ENCODE results near the gene PSMC6. TPM values are rescaled to one million over a fixed set of nuclear protein-coding genes. Genes with fewer than 3 reads are reported as not detected.

Gene PSMC6
- 100 to 1,000 TPM; 120 to 159 (median 153) TPM for polyA plus RNA-seq (ENCODE audit: insufficient read length in 3 of 3)
- long read RNA-seq, donor 1, transcript PSMC6-201 (14 exons, 2,188 nt), result major isoform, 52 of 79 reads
- long read RNA-seq, donor 1, transcript PSMC6-217 (2 exons, 611 nt), result minor isoform, 7 of 79 reads
- long read RNA-seq, donor 1, partial matches to known transcripts, result 18 of 79 reads
- long read RNA-seq, donor 1, other reads (novel, unspliced or antisense), result 0 of 79 reads
- long read RNA-seq, donor 2, transcript PSMC6-201 (14 exons, 2,188 nt), result major isoform, 54 of 58 reads
- long read RNA-seq, donor 2, partial matches to known transcripts, result 0 of 58 reads
- long read RNA-seq, donor 2, other reads (novel, unspliced or antisense), result 0 of 58 reads
- long read RNA-seq, donor 3, transcript PSMC6-201 (14 exons, 2,188 nt), result major isoform, 58 of 90 reads
- long read RNA-seq, donor 3, partial matches to known transcripts, result 21 of 90 reads
- long read RNA-seq, donor 3, other reads (novel, unspliced or antisense), result 5 of 90 reads
- long read RNA-seq, donor 4, transcript PSMC6-217 (2 exons, 611 nt), result minor isoform, 5 of 86 reads
- long read RNA-seq, donor 4, transcript PSMC6-201 (14 exons, 2,188 nt), result major isoform, 52 of 86 reads
- long read RNA-seq, donor 4, partial matches to known transcripts, result 14 of 86 reads
- long read RNA-seq, donor 4, other reads (novel, unspliced or antisense), result 11 of 86 reads
- long read RNA-seq, donor 5, transcript PSMC6-201 (14 exons, 2,188 nt), result major isoform, 31 of 33 reads
- long read RNA-seq, donor 5, partial matches to known transcripts, result 0 of 33 reads
- long read RNA-seq, donor 5, other reads (novel, unspliced or antisense), result 0 of 33 reads
- long read RNA-seq, donor 6, transcript PSMC6-217 (2 exons, 611 nt), result minor isoform, 6 of 52 reads
- long read RNA-seq, donor 6, transcript PSMC6-201 (14 exons, 2,188 nt), result major isoform, 34 of 52 reads
- long read RNA-seq, donor 6, partial matches to known transcripts, result 12 of 52 reads
- long read RNA-seq, donor 6, other reads (novel, unspliced or antisense), result 0 of 52 reads
- long read RNA-seq, donor 7, transcript PSMC6-201 (14 exons, 2,188 nt), result major isoform, 47 of 95 reads
- long read RNA-seq, donor 7, partial matches to known transcripts, result 36 of 95 reads
- long read RNA-seq, donor 7, other reads (novel, unspliced or antisense), result 5 of 95 reads
- long read RNA-seq, donor 8, transcript PSMC6-201 (14 exons, 2,188 nt), result major isoform, 14 of 16 reads
- long read RNA-seq, donor 8, partial matches to known transcripts, result 0 of 16 reads
- long read RNA-seq, donor 8, other reads (novel, unspliced or antisense), result 0 of 16 reads
- long read RNA-seq, donor 9, transcript PSMC6-201 (14 exons, 2,188 nt), result major isoform, 48 of 61 reads
- long read RNA-seq, donor 9, transcript PSMC6-217 (2 exons, 611 nt), result minor isoform, 6 of 61 reads
- long read RNA-seq, donor 9, partial matches to known transcripts, result 0 of 61 reads
- long read RNA-seq, donor 9, other reads (novel, unspliced or antisense), result 5 of 61 reads
- long read RNA-seq, donor 10, transcript PSMC6-217 (2 exons, 611 nt), result minor isoform, 7 of 59 reads
- long read RNA-seq, donor 10, transcript PSMC6-201 (14 exons, 2,188 nt), result major isoform, 40 of 59 reads
- long read RNA-seq, donor 10, partial matches to known transcripts, result 0 of 59 reads
- long read RNA-seq, donor 10, other reads (novel, unspliced or antisense), result 7 of 59 reads
- long read RNA-seq, donor 11, transcript PSMC6-201 (14 exons, 2,188 nt), result major isoform, 18 of 37 reads
- long read RNA-seq, donor 11, partial matches to known transcripts, result 12 of 37 reads
- long read RNA-seq, donor 11, other reads (novel, unspliced or antisense), result 0 of 37 reads
- long read RNA-seq, donor 12, transcript PSMC6-201 (14 exons, 2,188 nt), result major isoform, 63 of 98 reads
- long read RNA-seq, donor 12, transcript PSMC6-217 (2 exons, 611 nt), result minor isoform, 16 of 98 reads
- long read RNA-seq, donor 12, partial matches to known transcripts, result 8 of 98 reads
- long read RNA-seq, donor 12, other reads (novel, unspliced or antisense), result 5 of 98 reads
- long read RNA-seq, donor 13, transcript PSMC6-201 (14 exons, 2,188 nt), result major isoform, 21 of 32 reads
- long read RNA-seq, donor 13, transcript PSMC6-217 (2 exons, 611 nt), result minor isoform, 5 of 32 reads
- long read RNA-seq, donor 13, partial matches to known transcripts, result 0 of 32 reads
- long read RNA-seq, donor 13, other reads (novel, unspliced or antisense), result 0 of 32 reads
- long read RNA-seq, donor 14, result 0 reads
- long read RNA-seq, donor 15, result 0 reads
- long read RNA-seq, donor 16, transcript PSMC6-201 (14 exons, 2,188 nt), result major isoform, 62 of 97 reads
- long read RNA-seq, donor 16, partial matches to known transcripts, result 27 of 97 reads
- long read RNA-seq, donor 16, other reads (novel, unspliced or antisense), result 6 of 97 reads

DNA sequence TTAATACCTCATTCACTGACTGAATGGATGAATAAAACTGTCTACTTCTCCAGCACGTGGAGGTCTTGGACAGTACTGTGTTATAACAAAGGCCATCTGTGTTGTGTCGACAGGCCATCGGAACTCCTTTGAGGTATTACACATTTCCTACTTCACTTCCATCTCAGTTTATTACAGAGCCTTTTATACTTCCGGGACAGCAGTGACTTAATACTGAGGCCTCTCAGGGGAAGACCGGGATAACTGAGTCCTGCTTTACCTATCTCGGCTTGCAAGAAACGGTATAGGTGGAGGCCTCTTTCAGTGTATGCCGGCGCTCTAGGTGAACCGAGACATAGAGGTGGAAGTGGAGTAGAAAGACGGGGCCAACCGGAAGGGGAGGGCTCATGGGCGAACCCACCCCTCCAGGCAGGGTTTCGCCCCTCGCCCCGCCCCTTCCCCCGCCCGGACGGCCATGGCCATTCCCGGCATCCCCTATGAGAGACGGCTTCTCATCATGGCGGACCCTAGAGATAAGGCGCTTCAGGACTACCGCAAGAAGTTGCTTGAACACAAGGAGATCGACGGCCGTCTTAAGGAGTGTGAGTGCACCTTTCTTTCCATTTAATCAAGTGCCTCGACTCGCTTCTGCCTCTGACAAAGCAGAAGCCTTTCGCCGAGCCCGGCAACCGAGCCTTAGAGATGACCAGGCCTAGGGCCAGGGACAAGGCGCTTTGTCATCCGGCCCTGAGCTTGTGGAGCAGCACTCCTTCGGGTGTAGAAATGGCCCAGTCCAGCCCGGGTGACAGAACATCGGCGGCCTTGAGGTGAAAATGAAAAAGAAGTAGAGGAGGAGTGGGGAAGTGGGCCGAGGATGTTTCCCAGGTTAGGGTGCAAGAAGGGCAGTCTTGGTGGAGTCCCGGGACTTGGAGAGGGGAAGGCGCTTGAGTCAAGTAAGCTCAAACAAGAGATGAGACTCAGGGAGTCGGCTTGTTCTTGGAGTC is at the start of gene PSMC6:
Gene PSMC6, plus strand, starts transcription at position 477 of the 983 bp plus-strand sequence. Its CDS starts 20 bp downstream, at position 497.
- DNase-seq, result peak; percentile 94

DNA sequence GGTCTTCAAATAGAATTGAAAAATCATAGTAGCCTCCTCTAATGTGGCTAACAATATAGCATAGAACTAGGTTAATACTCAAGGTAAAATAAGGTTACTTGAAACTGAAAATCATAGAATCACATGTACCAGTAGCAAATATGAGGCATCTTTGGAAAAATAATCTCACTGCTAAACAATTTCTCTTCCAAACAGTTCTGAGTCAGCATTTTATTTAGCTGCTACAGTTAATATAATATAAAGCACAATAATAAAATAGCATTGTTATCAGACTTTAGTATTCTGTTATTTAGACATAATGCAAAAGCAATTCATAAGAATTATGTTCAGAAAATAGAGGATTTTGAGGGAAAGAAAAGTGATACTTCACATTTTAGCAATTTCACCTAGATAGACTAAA is 46.7 kb upstream of the PSMC6 start:
- DNase-seq, result no peak

DNA sequence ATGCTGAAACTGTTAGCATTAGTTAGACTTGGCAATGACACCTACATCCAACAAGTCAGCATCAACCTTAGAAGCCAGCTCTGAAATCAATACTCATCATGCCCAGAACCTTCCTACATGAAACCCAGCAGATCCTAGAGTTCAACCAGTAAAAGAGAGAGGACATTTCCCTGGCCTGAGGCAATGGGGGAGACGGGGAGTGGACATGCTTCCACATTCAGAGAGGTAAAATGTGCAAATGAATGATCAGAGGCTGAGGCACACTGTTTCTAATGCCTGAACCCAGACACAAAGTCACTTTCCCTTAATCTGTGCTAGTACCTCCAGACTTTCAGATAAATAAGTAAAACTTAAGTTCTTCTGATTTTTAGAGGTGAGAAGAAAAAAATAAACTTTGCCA is 46.2 kb upstream of the PSMC6 start:
- no peak for DNase-seq

DNA sequence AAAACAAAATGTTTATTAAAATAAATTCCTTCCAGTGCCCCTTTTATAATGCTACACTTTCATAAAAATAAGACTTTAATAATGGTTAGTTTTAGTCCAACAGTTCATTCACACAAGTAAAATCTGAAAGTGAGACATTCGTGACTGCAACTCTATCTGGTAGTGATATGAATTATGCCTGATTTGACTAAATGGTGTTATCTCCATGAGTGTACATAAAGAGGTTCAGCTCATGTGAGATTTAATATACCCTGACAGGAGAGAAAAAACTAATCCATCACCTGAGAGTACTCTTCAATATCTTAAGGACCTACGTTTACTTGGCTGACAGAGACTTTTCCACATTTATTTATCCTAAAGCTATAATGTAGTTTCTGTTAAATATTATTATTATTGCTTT is 45.7 kb upstream of the PSMC6 start:
- no peak for DNase-seq

DNA sequence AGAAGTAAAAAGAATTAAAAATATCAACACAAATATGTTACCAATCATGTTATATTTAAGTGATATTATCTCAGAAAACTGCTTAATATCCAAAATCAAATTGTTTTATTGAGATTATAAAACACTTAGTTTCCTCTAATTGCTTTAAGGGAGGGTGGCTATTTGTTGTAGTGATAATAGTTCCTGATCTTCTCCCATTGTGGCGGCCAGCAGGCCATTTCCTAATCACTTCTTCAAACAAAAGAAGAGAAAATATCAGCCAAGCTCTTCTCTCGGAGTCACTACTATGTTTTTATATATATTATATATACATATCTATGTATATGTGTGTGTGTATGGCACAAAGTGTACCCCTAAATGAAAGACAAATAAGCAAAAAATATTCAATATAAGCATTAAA is 43.1 kb upstream of the PSMC6 start:
- DNase-seq, result no peak

DNA sequence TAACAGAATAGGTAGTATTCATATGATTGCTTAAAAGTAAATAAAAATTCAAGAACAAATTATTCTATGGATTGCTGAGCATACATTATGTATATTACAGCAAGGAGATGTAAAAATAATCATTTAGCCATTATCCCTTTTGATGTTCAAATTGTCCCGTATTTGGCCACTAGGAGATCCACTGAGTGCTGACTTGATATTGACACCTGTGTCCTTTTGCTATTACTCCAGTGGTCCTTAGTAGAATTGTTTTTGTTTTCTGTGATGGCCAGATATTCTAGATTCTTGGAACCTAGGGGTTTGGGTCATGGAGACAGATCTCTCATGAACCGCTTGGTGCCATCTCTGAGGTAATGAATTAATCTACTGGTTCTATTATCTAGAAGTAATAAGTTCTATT is 28.4 kb upstream of the PSMC6 start:
- DNase-seq, result no peak

DNA sequence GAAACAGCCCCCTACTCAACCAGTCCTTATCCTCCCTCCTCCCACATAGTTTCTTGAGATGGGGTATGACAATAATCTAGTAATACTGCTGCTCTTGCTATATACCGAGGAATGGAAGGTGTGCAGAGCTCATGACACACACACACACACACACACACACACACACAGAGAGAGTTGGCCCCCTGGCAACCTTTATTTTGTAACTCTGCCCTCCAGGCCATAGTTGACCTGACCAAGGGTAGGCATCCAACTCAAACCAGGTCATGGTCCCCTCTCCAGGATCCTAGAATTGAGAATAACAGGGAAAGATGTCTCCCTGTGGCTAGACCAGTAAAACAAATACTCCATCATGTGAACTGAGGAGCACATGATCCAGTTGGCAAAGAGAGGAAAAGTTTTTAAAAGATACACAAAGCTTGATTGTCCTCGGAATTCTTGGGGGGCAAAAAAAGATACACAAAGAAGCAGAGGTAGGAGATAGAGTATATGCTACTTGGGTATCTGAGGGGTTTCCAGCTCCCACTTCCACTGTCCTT is 22.9 kb upstream of the PSMC6 start:
- no peak for DNase-seq

DNA sequence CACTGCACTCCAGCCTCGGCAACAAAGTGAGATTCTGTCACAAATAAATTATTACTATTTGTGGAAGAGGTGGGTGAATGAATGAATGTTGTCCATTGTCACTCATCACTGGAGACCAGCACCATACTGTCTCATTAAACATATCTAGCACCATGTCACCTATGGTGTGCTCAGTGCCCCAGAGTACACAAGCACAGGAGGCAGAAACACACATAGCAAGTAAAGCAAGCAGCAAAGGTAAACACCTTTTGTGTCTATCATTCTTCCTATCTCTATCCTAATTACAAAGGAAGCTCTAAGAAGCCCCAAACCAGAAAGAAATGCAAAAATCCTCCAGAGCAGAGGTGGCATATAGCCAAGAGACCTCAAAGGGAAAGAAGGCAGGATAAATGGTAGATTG is 20.8 kb upstream of the PSMC6 start:
- no peak for DNase-seq

DNA sequence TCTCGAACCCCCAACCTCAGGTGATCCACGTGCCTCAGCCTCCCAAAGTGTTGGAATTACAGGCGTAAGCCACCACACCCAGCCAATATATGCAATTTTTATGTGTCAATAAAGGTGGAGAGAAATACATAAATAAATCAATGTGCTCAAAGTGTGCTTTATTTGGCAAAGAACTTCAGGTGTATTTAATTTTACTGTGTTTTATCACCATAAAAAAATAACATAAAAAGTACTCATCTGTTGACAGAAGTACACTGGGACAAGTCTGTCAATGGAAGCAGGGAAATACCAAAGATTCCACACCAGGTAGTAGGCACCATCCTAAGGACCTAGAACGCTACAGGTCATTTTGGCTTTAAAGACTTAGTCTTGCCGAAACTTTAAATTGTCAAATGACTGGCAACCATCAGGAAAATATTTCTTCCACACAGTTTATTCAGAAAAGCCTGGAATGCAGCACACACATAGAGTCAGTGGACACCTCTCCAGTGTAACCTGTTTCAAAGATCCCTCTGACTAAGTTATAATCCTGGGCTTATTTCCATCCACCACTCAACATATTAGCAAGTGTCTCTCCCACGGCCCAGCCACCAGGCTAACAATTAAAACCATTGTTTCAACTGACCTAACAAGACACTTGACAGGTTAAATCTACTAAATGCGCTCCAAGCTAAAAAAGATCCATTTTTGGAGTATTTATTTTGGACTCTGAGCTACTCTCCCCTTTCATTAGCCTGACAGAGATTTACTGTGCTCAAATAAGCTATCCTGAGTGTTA is 15.8 kb upstream of the PSMC6 start:
- no peak for DNase-seq

DNA sequence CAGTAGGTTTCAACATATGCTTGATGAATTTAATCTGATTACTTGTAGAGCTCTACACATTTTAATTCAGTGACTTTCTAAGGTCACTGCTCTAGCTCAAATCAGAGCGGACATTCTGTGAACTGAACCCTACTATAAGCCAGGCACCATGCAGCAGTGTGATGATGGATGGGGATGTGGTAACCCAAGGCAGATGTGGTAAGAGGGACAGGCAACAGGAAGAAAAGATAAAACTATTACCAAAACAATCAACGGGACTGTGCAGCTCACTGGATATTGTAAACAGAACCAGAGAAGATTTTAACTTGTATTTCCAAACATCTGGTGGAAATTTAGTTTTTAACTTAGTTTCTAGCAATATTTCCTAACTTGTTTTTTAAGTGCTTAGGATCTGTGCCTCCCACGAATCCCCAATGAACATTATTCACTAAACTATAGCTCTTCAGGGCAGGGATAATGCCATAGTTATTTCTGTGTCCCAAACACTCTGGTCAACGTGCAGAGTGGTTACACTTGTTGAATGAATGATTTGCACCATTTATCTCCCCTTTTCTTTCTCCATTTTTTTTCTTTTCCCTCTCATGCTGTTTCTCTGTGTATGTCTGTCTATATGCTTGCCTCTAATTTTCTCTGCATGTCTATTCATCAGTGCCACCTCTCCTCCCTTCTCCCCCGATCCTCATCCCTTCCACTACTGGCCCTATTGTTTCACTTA is 14.6 kb upstream of the PSMC6 start:
- no peak for DNase-seq

DNA sequence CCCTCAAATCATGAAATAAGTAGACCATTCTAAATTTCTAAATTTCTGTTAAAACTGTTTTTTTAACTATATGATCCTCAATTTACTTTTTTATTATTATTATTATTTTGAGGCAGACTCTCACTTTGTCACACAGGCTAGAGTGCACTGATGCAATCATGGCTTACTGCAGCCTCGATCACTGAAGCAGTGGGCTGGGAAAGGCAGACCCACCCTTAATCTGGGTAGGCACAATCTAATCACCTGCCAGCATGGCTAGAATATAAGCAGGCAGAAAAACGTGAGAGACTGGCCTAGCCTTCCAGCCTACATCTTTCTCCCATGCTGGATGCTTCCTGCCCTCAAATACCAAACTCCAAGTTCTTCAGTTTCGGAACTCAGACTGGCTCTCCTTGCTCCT is 14.0 kb upstream of the PSMC6 start:
- DNase-seq, result no peak

DNA sequence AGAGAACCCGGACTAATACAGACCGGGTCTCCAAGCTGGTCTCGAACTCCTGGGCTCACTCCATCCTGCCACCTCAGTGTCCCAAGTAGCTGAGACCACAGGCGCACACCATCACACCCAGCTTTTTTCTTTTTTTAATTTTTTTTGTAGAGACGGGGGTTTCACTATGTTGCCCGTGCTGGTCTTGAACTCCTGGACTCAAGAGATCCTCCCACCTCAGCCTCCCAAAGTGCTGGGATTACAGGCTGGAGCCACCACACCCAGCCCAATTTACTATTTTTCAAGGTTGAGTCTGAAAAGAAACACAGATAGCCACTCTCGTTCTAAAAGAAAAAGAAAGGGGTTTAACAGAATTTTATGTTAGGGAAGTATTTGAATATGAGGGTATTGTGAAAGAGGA is 13.5 kb upstream of the PSMC6 start:
- DNase-seq, result no peak

DNA sequence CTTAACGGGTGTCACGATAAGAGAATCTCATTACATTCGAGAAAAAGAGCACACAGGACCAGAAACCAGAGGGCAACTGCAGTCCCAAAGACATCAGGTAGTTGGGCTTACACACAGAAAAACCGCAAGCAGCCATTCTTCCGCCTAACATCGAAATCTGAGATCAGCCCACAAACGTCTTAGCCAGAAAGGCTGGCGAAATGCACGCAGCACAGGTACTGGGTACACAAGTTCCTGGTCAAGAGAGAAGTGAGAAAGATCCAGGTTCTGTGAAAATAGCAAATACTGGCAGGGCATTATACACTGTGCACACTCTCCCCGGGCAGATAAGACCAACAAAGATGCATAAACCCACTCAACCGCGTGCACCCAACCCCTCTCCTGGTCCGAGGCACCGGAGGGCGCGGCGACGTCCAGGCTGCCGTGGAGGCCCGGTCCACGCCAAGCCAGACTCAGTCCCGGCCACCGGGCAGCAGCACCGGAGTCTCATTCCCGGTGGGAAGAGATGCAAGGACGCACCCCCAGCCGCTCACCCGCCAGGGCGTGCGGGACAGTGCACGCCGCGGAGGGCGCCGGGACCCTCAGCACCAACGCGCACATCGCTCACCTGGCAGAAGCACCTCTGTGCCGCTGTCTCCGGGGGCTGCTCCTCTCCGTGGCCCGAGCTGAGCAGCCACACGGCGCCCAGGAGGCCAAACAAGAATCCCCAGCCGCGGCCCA is 12.1 kb upstream of the PSMC6 start:
- DNase-seq, result peak; percentile 41

DNA sequence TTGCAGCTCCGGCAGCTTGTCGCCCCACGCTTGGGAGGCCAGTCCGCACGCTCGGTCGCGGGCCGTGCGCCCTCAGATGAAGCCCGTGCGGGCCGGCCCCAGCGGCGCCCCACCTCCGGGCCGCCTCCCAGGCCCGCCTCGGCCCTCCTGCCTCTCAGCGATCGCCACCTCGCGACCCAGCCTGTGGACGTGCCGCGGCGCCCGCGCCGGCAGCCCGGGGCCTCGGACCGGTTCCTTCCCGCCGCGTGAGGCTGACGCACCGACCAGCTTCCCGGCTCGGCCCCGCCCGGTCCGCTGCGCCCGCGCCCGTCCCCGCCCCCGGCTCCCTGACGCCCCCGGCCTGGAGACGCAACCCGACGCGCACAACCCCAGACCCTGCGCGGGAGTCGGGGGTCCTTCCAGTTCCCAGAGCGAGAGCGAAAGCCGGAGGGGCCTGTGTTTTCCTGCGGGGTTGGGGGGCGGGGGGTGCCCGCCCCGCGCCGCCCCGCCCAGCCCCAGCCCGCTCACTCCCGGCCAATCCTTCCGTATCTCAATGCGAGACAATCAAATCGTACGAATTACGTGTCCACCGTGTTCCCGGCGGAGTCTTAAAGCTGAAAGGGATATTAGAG is 11.4 kb upstream of the PSMC6 start, which contains the start of gene ERO1A:
Gene ERO1A, minus strand, starts transcription at position 78 of the 611 bp plus-strand sequence. Its CDS starts 77 bp downstream, at position 1.
- peak; percentile 71 for DNase-seq

DNA sequence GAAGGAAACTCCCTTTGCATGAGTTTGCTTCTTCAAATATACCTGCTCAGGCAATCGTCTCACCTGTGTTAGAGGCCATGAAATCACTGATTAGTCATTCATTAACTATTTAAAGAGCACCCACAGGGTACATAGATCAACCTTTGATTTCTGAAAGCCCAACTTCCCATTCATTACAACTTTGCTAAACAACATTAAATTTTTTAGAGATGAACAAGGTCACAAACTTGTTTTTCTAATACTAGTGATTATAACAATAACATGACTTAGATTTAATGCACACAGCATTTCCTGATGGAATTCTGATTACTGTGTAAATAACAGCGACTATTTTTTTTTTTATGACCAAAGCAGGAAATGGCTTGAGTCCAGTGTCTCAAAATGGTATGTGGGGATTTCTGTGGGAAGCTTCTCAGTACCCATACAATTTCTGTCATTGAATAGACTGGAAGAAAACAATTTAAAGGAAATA is 6.3 kb upstream of the PSMC6 start:
- peak; percentile 23 for DNase-seq
